Pons (tissue), 1 donor: ENCODE data around the gene SORL1.

ENCODE experiments used
- DNase-seq: peaks from one replicate; pipeline ENCODE4 v3.0.0-alpha.2; 2016; ENCODE audit warnings: low spot score

Gene SORL1

DNA sequence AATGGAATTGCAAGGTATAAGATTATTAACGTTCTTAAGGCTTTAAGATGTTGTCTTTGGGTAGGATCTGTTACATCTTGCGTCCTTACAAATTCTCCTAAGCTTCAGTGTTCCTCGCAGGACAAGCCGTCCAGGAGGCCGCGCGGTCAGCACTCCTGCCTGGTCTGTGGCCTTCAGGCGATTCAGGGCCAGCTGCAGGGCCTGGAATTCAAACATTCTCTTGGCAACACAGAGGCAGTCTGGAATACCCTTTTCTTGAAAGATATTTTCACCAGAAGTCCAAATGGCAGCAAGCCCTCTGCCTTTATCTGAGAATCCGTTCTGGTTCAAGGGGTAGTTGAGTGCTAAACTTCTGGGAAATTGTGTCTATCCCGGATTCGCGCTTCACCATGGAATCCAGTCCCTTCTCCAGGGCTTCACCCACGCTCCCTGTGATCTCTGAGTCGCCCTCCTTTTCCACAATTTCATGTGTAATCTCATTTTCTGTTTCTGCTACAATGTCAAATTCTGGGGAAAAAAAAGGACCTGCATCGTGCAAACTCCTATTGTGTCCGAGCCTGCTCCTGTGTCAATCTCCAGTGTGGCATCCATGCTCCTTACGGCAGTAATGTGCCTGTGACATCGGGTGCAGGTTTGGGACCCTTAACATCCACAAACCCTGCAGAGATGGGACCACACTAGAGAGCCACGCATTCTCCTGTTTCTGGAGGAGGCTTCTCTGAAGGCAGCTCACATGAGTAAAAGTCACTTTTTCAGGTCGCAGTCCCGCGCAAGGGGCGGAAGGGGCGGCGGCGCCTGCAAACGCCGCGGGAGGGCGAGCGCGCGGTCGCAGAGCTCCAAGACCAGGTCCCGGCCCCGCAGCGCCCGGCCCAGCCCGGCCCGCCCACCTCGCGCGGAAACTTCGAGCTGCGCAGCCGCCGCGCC lies 25.4 kb upstream of the SORL1 start:
- DNase-seq: no peak

DNA sequence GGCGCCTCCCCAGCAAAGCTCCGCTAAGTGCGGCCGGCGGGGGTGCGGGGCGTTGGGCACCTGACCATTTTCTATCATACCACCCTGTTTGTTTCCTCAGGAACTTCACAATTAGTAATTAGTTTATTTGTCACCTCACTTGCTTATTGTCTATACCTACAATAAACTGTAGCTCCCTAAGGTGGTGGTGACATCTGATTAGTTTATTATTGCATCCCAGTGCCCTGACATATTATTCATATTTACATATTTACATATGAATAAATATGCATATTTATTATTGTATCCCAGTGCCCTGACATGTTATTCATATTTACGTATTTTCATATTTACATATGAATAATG lies 24.7 kb upstream of the SORL1 start:
- no peak for DNase-seq

GRCh38 chr11:121429556-121429955 lies 22.6 kb upstream of the SORL1 start:
- no peak for DNase-seq

DNA sequence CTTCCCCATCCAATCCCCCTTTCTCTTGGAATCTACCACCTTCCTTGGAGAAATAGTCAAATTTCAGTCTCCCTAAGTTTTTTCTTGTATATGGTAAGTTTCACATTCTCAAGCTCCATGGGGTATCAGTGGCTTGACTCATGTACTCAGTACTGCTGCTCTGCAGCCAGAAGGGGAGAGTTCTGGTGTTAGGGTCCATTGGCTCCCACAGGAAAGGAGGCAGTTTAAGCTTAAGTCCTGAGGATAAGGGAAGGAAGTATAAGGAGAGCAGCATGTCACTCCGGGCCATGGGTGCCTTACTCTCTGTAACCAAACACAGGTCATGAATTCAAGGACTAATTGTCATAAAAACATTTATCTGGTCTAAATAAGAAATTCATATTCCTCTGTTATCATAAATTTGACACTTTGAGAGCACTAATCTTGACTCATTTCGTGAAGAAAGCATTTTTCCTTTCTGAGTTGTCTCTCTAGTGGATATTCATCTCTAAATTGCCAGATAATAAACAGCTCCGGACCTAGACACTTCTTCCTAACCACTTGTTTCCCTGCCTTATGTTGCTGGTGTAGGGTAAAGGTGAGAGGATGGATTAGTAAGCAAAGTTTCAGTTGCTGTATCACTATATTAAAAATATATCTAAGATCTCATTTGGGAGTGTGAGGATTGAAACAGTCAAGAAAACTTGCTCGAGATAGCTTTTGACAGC lies 20.1 kb upstream of the SORL1 start:
- no peak for DNase-seq

DNA sequence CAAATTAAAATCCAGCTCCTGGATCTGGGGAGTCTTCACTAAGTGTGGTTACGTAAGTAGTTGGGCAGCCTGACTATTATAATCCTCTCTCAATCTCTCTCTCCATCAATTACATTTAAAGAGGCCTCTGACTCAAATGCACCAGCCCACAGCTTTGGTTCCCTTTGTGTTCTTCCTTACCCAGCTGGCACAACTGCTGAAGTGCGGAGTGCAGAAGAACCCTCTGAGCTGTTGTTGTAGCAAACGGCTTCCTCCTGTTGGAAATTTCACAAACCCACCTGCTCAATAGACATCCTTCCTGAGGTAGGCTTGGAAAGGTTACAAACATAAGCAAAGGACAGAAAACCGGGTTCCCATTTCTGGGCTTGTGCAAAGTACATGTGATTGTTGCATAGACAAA lies 17.0 kb upstream of the SORL1 start:
- no peak for DNase-seq

DNA sequence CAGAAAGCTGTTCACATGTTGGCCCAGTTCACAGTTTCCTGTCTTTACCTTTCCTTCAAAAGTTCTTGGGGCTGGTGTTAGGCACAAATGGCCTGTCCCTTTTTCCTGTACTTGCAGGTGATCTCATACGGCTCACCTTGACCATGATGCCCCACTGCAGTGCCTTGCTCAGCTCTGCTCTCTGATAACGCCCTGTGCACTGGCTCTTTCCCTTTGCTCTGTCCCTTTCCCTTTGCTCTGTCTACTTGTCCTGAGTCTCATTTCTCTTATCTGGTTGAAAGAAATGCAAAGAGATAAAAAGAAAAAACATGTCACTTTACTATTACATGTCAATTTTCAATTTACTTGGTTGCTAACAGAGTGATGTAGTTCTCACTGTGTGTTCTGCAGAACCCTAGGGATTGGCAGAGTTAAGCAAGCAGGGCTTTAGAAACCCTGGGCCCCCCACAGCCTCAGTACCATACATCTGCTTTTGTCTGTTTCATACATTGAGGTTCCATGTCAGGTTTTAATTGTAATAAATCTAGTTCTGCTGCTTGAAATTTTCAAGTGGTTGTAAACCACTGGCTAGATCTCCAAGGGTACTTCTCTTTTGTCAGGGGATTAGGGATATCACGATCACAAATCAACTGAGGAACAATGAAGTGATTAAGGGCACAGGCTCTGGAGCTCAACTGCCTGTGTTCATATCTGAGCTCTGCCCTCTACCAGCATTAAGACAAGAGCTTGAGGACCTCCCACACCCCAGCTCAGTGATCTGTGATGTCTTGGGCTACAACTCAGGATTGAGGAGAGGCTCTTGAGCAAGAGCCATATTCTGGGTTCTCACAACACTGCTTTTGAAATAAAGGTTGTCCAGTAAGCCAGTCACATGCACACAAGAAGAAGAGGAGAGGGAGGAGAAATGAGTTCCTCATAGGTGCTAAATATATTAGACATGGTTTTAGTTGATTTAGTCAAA lies 16.3 kb upstream of the SORL1 start:
- peak; percentile 70 for DNase-seq

DNA sequence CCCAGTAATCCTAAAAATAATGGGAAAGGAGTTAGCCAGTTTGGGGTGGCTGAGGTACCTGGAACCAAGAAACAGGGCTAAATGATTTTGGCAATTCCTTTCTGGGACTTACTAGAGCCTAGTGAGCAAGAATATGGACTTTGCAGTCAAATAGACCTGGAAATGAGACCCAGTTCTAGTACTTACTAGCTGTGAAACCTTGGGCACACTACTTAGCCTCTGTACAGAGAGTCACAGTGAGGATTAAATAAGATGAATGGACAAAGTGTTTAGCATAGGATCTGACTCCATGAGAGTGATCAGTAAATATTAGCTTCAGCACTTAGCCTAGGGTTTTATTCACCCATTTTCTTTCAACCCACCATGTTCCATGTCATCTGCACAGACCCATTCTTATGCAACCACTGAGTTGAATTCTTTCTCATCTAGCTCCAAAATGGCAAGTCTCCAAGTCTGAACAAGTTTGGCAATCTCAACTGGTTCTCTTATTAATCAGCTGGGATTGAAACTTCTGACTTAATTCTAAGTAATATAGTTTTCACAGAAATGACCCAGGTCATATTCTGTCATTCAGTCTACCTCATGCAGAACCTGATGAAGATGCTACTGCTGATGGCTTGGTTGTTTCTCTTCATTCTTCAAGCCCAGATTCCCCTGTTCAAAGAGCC lies 15.0 kb upstream of the SORL1 start:
- no peak for DNase-seq

GRCh38 chr11:121437686-121438078 lies 14.4 kb upstream of the SORL1 start:
- DNase-seq: no peak

GRCh38 chr11:121439337-121439736 lies 12.8 kb upstream of the SORL1 start:
- DNase-seq: peak; percentile 82

DNA sequence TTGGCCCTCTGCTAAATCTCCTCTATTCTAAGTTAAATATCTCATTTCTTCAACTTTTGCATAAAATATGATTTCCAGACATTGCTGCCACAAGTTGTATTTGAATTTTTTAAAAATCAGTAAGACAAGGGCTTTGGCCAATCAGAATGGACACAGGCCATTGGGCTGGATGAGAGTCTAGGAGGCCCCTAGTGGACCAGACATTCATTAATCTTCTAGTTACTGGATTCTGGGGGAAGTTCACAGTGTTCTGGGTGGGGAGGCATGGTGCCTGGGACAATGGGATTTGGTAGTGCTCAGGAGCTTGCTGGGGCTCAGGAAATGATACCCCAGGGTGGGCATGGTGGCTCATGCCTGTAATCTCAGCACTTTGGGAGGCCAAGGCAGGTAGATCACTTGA lies 12.4 kb upstream of the SORL1 start:
- no peak for DNase-seq

DNA sequence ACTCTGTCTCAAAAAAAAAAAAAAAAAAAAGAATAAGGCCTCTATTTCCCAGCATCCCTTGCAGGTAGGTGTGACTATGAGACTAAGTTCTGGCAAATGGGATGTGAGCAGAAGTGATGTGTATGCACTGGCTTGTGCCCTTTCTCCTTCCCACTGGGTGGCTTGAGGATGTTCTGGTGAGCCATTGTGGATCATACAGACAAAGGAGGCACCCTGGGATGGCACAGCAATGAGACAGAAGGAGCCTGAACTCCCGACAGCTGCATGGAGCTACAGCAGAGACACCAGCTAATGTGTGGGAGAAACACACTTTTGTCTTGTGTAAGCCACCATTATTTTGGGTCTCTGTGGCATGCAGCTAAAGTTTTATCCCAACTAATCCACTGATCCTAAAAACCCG lies 10.6 kb upstream of the SORL1 start:
- peak; percentile 57 for DNase-seq

DNA sequence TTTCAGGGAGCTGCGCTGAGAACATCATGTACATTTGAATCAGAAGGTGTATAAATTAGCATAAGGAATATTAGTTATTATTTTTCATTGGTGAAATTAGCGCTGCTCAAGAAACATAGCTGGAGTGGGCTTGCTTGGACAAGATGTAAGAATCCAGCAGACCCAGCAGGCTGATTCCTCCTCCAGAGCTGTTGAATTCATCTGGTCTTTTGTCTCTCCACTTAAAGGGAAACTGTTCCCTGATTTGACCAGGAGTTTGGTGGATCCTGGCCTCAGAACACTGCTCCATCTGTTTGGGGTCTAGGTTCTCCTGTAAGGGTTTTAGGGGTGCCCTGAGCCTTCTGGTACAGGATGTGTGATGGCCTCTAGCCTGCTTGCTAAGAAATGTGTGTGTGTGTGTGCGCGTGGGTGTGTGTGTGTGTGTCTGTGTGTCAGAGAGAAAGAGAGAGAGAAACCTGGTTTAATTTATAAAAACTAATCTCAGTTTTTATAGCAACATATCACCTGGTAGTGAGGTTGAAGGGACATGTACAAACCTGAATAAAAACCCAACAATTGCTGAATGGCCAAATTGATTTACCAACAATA lies 8.3 kb upstream of the SORL1 start:
- no peak for DNase-seq

GRCh38 chr11:121444526-121444925 lies 7.6 kb upstream of the SORL1 start:
- no peak for DNase-seq

DNA sequence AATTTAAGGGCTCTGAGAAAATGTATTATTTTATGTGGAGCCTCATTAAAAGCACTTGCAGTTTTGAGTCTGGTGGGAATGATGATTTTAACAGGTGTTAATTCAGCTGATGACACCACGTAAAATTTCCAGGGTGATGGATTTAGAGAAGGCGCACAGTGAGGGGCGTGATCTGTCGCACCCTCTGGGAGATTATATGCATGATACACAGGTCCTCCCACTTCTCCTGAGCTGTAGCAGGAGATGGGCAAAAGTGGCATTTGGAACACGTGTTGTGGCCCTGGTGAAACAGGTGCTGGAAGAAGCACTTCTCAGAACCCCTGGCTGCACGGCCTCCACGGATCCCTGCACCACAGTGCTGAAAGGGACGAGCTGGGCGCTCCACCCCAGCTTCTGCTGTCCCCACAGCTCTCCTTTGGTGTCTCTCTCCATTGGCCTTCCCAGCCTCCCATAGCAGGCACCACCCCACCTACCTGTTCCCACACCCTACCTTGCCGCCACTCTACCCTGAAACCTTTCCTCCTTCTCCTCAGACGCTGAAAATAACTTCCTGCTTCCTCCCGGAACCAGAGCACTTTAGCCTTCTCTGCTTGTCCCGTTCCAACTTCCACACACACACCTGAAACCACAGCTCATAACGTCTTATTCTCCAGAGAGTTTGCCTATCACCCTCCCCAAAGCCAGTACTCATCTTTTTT lies 6.9 kb upstream of the SORL1 start:
- no peak for DNase-seq

DNA sequence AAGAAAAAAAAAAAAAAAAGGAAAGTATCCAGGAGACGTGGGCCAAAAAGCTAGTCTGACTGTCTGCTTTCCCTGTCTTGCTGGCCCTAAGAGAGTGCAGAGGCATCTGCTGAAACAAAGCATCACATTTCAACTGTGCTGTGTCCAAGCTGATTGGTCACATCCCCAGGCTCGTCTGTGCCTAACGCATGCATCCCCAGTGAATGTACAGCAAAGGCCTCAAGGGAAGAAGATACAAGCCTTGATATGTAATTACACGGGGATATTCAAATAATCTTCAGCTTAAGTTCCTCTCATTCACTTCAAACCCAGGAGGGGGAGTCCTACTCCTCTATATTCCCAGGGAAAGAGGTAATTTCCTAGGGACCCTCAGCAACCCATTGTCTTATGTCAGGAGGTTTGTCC lies 5.4 kb upstream of the SORL1 start:
- DNase-seq: peak; percentile 64

GRCh38 chr11:121448011-121448410 lies 4.1 kb upstream of the SORL1 start:
- no peak for DNase-seq

GRCh38 chr11:121448431-121448941 lies 3.6 kb upstream of the SORL1 start:
- peak; percentile 60 for DNase-seq

DNA sequence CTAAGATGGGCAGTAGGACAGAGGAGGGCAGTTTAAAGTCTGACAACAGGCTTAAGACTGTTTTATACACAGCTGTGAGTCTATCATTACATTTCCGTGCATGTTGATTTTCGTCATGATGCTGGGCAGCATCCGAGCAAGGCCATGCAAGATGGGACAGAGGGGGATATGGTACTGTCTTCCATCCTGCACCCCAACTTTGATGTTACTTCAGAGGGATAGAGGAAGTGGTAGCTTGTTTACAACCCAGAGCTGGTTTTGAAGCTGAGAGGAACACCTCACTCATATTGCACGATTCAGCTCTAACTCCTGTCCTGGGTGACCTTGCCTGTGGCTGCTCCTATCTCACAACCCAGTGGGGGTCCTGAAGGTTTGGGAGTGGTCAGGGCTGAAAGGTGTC lies 3.0 kb upstream of the SORL1 start:
- no peak for DNase-seq

DNA sequence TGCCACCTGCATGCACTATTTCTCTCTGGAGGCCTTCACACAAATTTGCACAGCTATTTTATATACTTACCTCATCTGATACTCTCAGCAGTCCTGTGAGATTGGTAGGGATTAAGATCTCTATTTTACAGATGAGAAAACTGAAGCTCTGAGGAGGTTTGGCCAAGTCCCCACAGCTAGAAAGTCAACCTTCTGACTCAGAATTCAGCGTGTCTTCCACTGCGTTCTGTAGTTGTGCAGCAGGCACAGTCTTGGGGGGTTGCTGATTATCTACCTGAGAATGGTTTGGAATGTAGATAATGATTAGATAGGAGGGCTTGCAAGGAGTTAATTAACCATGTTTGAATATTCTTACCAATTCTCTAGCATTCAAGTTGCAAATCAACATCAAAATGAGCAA lies 2.5 kb upstream of the SORL1 start:
- no peak for DNase-seq

GRCh38 chr11:121450401-121450800 lies 1.7 kb upstream of the SORL1 start:
- DNase-seq: no peak
